Psoas muscle (tissue), 8 donors: Measurements from ENCODE around the gene SHMT2. TPM values are rescaled to one million over a fixed set of nuclear protein-coding genes. Genes with fewer than 3 reads are reported as not detected.

Experiments
- ATAC-seq, 4 donors: fragments of 200-7000 bp; cut with Tn5 transposase; one replicate each; pipeline ENCODE4 v1.9.1; 2020; ENCODE audit warnings: moderate library complexity in 3 of 4, mild to moderate bottlenecking in 2 of 4
- DNase-seq, 2 donors: peaks; one replicate each; pipeline ENCODE4 v3.0.0-alpha.2; 2020
- H3K27ac ChIP-seq: fragments of 200-600 bp; one replicate; pipeline ENCODE4 v1.8.0; 2022
- H3K27me3 ChIP-seq, 3 donors: fragments of 200-600 bp in 1 of 3; one replicate each; pipeline versions ENCODE4 v1.6.1 to v1.8.0; 2013 to 2022; ENCODE audit warnings: low read length in 2 of 3, mild to moderate bottlenecking in 2 of 3, moderate library complexity in 1 of 3; ENCODE audit not compliant: insufficient read depth in 3 of 3
- H3K36me3 ChIP-seq, 2 donors: fragments of 200-600 bp in 1 of 2; one replicate each; pipeline versions ENCODE4 v1.6.1 to v1.8.0; 2013 to 2022; ENCODE audit warnings: low read depth in 1 of 2, mild to moderate bottlenecking in 1 of 2, moderate library complexity in 1 of 2; ENCODE audit not compliant: insufficient read depth in 1 of 2
- H3K4me1 ChIP-seq: fragments of 200-600 bp; one replicate; pipeline ENCODE4 v1.8.0; 2022
- H3K4me3 ChIP-seq: fragments of 200-600 bp; one replicate; pipeline ENCODE4 v1.8.0; 2022; ENCODE audit warnings: mild to moderate bottlenecking
- H3K9me3 ChIP-seq: fragments of 200-600 bp; one replicate; pipeline ENCODE4 v1.8.0; 2022
- CTCF ChIP-seq: fragments of 200-600 bp; IDR thresholded peaks from one replicate; pipeline ENCODE4 v1.8.0; 2022; ENCODE audit warnings: antibody characterized with exemption
- WGBS, 3 donors: extraction: QIAGEN DNeasy Blood & Tissue Kit; methylation state at CpG; one replicate each; pipeline versions ENCODE4 v1.1.6 to v1.1.7; 2013; 5-methylcytosine and 5-hydroxymethylcytosine counted together
- intact Hi-C, 2 donors: fragments of 100-400 bp; cut with DNase I; formaldehyde crosslinking; loops; one replicate each; pipeline versions ENCODE4 v1.11.0 to v1.14.2; 2022
- polyA plus RNA-seq, 3 donors: library from polyadenylated mRNA; stranded (reverse); fragments of 200-250 nt; gene quantifications; one replicate each; pipeline ENCODE4 v1.2.3, GENCODE V29; 2013
- total RNA-seq, 4 donors: library from RNA; stranded (reverse); fragmentation: NEBNext Ultra II Directional in 2 of 4; extraction: Animal tissue kit (Norgen Biotek cat#: 25700) in 2 of 4; gene quantifications; one replicate each; pipeline versions ENCODE4 v1.2.1 to v1.2.4, GENCODE V29; 2021 to 2023
- donor health status: healthy with polysubstance abuse.
- donor health status: DM: no; HTN: no; CAD: no; lungs with moderate emphysema.
- donor health status: Bipolar disorder and iron deficiency.
- donor health status: healthy.
- donor health status: DM: yes; HTN: yes; CAD: no.
- donor health status: DM: no; HTN: no; CAD: no.
- donor health status: DM: no; HTN: no; CAD: no.
- donor health status: DM: yes; HTN: yes; CAD: no.

SHMT2 gene
- total and polyA plus RNA-seq, 7 donors, result 36.6 to 66.8 (median 53.6) TPM

GRCh38 chr12:57219205-57219992 lies 10.1 kb upstream of the SHMT2 start:
- no peaks in the 10 kb centered on the region for H3K36me3 ChIP-seq
- DNase-seq (no peak), ATAC-seq (no peak)
- H3K4me1 ChIP-seq, result peaks cover 6% of the 10 kb centered on the region
- intact Hi-C loops, result loop anchor here in 1 of 2 donors (10.0 kb wide), 1 partner anchor 245 kb away; no protein-coding TSS in a partner anchor
- no peak overlapping the region for H3K4me3 ChIP-seq
- H3K9me3 ChIP-seq, result no peaks in the 10 kb centered on the region
- peaks cover 0 to 85% (median 33%) of the 10 kb centered on the region in 3 donors for H3K27me3 ChIP-seq
- no peak for TF ChIP-seq CTCF
- WGBS, 3 donors, result 65 to 75% (median 71%) methylated on average over 14 of the region's 14 CpGs
- H3K27ac ChIP-seq, result no peak overlapping the region

GRCh38 chr12:57219993-57220754 lies 9.3 kb upstream of the SHMT2 start:
- DNase-seq, result no peak
- peaks cover 0 to 87% (median 33%) of the 10 kb centered on the region in 3 donors for H3K27me3 ChIP-seq
- intact Hi-C loops, result loop anchor here in 1 of 2 donors (10.0 kb wide), 1 partner anchor 245 kb away; no protein-coding TSS in a partner anchor
- 13 to 24% (median 21%) methylated on average over 31 to 38 of the region's 38 CpGs for WGBS, 3 donors
- H3K36me3 ChIP-seq, result no peaks in the 10 kb centered on the region
- no peak for ATAC-seq
- H3K9me3 ChIP-seq, result no peaks in the 10 kb centered on the region
- H3K4me3 ChIP-seq, result no peak overlapping the region
- H3K4me1 ChIP-seq, result peaks cover 6% of the 10 kb centered on the region
- TF ChIP-seq CTCF, result no peak
- no peak overlapping the region for H3K27ac ChIP-seq

GRCh38 chr12:57220770-57221168 lies 8.7 kb upstream of the SHMT2 start:
- H3K27ac ChIP-seq, result no peak overlapping the region
- WGBS, 3 donors, result 75 to 88% (median 78%) methylated on average over 1 of the region's 1 CpG
- no peaks in the 10 kb centered on the region for H3K9me3 ChIP-seq
- H3K4me1 ChIP-seq, result peaks cover 6% of the 10 kb centered on the region
- H3K27me3 ChIP-seq, result peaks cover 0 to 87% (median 33%) of the 10 kb centered on the region in 3 donors
- no peak overlapping the region for H3K4me3 ChIP-seq
- DNase-seq (no peak), ATAC-seq (no peak)
- TF ChIP-seq CTCF, result no peak
- H3K36me3 ChIP-seq, result no peaks in the 10 kb centered on the region
- intact Hi-C loops, result no loop called here

- DNase-seq, result no peak
These were observed 8.2 kb upstream of the SHMT2 start for GRCh38 chr12:57221169-57221917.

More at GRCh38 chr12:57221169-57221917, 8.2 kb upstream of the SHMT2 start:
- H3K36me3 ChIP-seq, result no peaks in the 10 kb centered on the region
- no peak for ATAC-seq
- no peaks in the 10 kb centered on the region for H3K9me3 ChIP-seq
- H3K27ac ChIP-seq, result no peak overlapping the region
- no peak overlapping the region for H3K4me3 ChIP-seq
- intact Hi-C loops, result no loop called here
- WGBS, 3 donors, result 46 to 60% (median 53%) methylated on average over 24 of the region's 24 CpGs
- H3K4me1 ChIP-seq, result peaks cover 6% of the 10 kb centered on the region
- no peak for TF ChIP-seq CTCF
- H3K27me3 ChIP-seq, result peaks cover 0 to 86% (median 29%) of the 10 kb centered on the region in 3 donors
